Activated naive CD4-positive, alpha-beta T cell treated with anti-CD3 and anti-CD28 coated beads, Interleukin-2, amount 50 U/mL, for 16 hours (primary cell): ENCODE data around the gene SLC44A2.
"Not testable (repeated sequence)": the region's sequence is repeated elsewhere in the genome, so short reads cannot be mapped to it uniquely, and the experiment has no call there.

Experiments used
- DNase-seq: peaks from one replicate; pipeline ENCODE4 v3.0.0-alpha.2; 2020

Gene SLC44A2

GRCh38 chr19:10653732-10654609, 28.6 kb downstream of the SLC44A2 start, which contains the start of gene ILF3:
ILF3 (plus strand) TSS chr19:10654346; CDS start chr19:10670606, 16,260 bp downstream.
- peak; percentile 99 for DNase-seq

- peak; percentile 71 for DNase-seq
Measured at GRCh38 chr19:10654610-10655456, 29.5 kb downstream of the SLC44A2 start.

- no peak for DNase-seq
Measured at GRCh38 chr19:10655457-10656312, 30.3 kb downstream of the SLC44A2 start.

- DNase-seq = no peak
Measured at GRCh38 chr19:10660346-10660745, 35.0 kb downstream of the SLC44A2 start.

GRCh38 chr19:10661946-10662345, 36.6 kb downstream of the SLC44A2 start:
- DNase-seq = no peak

- DNase-seq = no peak
Measured at GRCh38 chr19:10662384-10663251, 37.3 kb downstream of the SLC44A2 start.

GRCh38 chr19:10663252-10663563, 37.9 kb downstream of the SLC44A2 start:
- not testable (repeated sequence) for DNase-seq

- no peak for DNase-seq
Measured at GRCh38 chr19:10667867-10668266, 42.5 kb downstream of the SLC44A2 start.

- DNase-seq = no peak
Measured at GRCh38 chr19:10669246-10669645, 43.9 kb downstream of the SLC44A2 start.

- no peak for DNase-seq
Measured at GRCh38 chr19:10670182-10670581, 44.8 kb downstream of the SLC44A2 start.

- no peak for DNase-seq
Measured at GRCh38 chr19:10670876-10671804, 45.8 kb downstream of the SLC44A2 start.

- DNase-seq = not testable (repeated sequence)
Measured at GRCh38 chr19:10671922-10672321, 46.6 kb downstream of the SLC44A2 start.

- not testable (repeated sequence) for DNase-seq
Measured at GRCh38 chr19:10675214-10675613, 49.9 kb downstream of the SLC44A2 start.

- no peak for DNase-seq
Measured at GRCh38 chr19:10677751-10678150, 52.4 kb downstream of the SLC44A2 start.

GRCh38 chr19:10678813-10679212, 53.5 kb downstream of the SLC44A2 start:
- DNase-seq = no peak

GRCh38 chr19:10679743-10680142, 54.4 kb downstream of the SLC44A2 start:
- DNase-seq = no peak

GRCh38 chr19:10680545-10681135, 55.3 kb downstream of the SLC44A2 start:
- DNase-seq = no peak

- DNase-seq = no peak
Measured at GRCh38 chr19:10681658-10682057, 56.3 kb downstream of the SLC44A2 start.

GRCh38 chr19:10682397-10683063, 57.2 kb downstream of the SLC44A2 start:
- no peak for DNase-seq

GRCh38 chr19:10683064-10683426, 57.7 kb downstream of the SLC44A2 start:
- DNase-seq = no peak
